GM18868 (cell line): ENCODE results near the gene FAF1.

Experiments used
- ATAC-seq: cut with Tn5 transposase; IDR thresholded peaks from one replicate; pipeline ENCODE4 v1.9.1; 2021; ENCODE audit warnings: mild to moderate bottlenecking, moderate library complexity; ENCODE audit not compliant: unreplicated experiment

Gene FAF1

DNA sequence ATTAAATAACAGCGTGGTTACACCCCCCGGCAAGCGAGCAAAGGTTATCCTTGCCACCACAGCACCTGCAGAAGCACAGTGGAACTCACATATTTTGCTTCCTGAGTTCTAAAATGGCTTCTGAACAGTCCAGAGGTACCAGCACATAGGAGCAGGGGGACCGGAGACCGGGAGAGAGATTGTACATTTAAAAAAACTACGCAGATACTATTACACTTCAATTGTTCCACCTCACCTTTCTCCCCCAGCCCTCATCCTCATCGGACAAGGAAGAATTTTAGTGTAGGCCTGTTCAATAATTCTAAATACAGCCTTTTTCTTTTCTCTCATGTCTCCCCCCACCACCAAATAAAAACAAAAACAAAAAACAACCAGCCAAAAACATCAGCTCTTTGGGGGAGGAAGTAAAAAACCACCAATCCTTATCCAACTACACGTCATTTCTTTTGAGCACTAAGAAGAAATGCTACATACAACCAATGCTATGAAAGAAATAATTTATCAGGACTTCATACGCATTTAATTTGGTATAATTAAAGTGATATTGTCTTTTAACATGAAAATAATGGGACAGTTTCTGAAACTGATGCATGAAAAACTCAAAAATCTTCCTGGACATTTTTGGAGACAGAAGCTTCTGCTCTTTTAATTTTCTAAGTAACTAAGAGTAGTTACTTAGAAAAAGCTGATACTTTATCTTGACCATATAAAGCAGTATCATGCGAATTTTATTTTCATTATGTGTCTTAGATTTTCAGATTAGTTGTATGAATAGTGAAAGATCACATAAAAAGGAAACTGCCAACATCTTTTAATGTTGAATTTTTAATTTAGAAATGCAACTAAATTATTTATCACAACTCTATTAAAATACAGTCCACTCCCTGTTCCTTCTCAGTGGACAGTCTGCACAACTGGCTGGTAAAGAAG is 19.1 kb upstream of the FAF1 start:
- ATAC-seq, result no peak

DNA sequence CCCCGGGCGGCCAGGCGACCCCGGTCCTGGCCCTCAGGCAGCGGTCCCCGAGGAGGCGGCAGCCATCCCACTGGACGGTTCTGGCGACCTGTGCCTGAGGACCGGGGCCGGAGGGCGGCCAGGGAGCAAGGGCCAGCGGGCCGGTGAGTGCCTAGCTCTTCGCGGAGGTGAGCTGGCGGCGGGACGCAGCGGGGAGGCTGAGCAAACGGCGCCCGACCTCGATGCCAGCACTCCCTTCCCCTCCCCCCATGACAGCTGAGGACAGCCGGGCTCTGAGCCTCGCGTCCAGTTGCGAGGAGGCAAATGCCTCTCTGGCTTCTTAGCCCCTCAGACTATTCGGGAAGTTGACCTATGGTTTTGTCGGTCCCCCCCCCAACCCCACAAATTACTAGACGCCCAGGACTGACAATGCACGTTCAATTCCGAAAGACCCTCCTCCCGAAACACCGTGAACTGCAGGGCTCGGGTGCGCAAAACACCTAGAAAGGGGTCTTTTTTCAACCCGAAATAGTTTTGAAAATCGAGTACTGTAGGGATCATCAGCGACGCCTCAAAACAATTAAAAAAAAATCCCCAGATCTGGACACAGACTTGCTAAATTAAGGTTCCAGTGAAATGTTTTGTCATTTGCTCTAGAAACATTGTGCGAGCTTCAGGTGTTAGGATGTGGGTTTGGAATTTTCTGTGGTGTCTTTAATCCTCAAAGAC is 18.2 kb upstream of the FAF1 start:
- peak; percentile 47 for ATAC-seq

DNA sequence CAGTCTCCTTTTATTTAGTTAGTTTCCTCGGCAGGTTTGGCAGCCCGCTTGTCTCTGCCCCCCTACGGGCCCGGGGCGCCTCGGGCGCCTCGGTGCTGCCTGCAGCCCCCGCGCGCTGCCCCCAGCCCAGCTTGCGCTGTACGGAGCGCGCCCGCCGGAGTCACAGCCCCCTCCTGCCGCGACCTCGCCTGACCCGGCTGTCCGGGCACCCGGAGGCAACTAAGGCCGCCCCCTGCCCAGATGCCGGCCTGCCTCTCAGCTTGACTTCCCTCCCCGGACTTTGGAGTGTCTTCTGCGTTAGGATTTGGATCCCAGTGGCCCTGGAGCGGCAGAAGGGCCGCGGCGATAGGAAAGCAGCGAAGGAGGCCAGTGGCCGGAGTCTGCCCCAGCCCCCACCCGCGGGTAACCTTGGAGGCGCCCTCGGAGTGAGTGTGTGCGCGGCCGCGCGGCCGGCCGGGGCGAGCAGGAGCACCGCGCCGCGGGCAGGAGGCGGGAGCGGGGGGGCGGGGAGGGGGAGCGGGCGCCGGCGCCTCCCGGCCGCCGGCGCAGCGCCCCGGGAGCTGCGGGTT is 17.6 kb upstream of the FAF1 start:
- peak; percentile 39 for ATAC-seq

DNA sequence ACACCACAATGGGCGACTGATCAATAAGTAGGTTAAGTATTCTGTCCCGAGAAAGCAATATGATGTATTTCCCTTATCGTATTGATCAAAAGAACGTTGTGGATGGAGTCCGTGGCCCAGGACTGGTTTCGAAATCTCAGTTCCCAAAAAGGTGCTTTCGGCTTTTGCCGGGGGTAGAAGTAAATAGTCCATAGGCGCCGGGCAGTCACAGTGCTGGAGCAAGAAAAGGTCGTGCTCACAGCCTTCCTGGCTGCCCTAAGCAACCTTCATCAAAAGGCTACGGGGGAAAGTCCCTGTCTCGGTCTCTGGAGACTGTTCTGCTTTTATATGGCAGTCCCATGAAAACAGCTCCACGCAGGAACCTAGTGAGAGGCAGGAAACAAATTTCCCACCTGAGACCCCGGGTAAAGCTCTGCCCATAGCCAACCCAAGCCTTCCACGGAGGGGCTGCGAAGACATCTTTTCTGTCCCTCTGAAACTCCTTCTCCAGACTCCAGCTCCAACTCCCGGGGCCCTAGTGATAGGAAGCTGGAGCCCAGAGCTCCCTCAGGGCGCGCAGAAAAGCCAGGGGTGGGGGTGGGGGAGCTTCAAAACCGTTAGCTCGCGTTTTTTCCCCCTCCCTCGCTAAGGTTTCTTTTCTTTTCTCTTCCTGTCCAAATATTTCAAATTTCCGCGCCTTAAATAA is 17.0 kb upstream of the FAF1 start:
- peak; percentile 59 for ATAC-seq

DNA sequence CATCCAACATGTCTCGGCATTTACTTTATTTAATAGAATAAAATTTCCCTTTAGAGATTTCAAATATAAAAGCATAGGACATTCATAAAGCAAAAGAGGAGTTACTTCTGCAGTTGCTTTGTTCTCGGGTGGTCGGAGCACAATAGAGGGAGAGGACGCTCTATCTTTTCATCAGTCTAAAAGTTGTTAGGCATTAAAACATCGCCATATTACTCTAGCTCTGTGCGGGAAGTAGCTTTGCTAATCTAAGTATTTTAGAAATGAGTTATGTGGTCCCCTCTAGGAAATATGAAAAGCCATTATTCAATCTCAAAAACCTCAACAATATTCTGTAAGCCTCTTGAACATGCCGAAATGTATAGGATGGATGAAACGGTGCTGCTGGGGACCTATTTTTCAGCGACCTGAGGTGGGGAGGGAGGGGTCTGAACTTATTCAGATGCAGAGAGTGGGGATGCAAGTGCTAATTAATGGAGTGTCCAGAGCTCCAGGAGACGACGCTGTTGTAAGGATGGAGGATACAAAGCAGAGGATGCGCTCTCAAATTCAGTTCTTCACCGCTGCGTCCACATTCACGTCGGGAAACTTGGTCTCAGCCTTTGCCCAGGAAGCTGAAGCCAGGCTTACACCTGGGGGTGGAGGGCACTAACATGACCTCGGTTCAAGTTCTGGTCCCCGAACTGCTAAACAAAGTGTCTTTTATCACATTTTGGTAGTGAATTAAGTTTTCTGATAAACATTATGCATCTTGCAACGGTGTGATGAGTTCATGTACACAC is 16.2 kb upstream of the FAF1 start:
- ATAC-seq, result peak; percentile 2

GRCh38 chr1:50975436-50975835 is 15.4 kb upstream of the FAF1 start:
- no peak for ATAC-seq

- no peak for ATAC-seq
Measured at GRCh38 chr1:50974618-50974935, 14.5 kb upstream of the FAF1 start.

DNA sequence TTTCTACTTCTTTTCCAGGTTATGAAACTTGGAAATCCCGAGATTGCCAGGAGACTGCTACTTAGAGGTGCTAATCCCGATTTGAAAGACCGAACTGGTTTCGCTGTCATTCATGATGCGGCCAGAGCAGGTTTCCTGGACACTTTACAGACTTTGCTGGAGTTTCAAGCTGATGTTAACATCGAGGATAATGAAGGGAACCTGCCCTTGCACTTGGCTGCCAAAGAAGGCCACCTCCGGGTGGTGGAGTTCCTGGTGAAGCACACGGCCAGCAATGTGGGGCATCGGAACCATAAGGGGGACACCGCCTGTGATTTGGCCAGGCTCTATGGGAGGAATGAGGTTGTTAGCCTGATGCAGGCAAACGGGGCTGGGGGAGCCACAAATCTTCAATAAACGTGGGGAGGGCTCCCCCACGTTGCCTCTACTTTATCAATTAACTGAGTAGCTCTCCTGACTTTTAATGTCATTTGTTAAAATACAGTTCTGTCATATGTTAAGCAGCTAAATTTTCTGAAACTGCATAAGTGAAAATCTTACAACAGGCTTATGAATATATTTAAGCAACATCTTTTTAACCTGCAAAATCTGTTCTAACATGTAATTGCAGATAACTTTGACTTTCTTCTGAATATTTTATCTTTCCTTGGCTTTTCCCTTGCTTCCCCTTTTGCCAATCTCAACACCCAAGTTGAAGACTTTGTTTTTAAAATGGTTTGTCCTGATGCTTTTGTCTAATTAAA is 14.0 kb upstream of the FAF1 start:
- ATAC-seq, result no peak

GRCh38 chr1:50973255-50973654 is 13.2 kb upstream of the FAF1 start:
- ATAC-seq, result no peak

- no peak for ATAC-seq
Measured at GRCh38 chr1:50972766-50973165, 12.7 kb upstream of the FAF1 start.

DNA sequence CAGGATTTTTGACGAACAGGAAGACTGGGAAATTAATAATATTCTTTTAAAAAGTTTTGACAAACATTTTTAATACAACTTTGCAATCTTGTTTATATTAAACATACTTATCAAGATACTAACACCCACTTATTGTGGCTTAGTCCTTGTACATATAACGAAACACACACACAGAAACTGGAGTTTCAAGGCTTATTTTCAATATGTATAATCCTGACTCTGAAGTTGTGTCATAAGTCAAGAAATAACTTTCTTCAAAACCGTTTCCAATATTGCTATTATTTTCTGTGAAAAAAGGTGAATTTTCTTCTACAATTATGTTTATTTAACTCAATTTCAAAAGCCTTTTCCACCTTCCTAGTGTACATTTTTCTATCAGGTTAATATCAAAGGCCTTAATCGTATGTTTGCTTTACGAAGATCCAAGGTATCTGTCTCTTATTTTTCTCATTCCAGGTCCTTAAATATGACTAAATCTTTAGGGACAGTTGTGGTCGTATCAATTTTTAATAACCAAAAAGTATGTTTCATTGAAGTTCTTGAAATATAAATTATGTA is 11.8 kb upstream of the FAF1 start:
- ATAC-seq, result no peak

DNA sequence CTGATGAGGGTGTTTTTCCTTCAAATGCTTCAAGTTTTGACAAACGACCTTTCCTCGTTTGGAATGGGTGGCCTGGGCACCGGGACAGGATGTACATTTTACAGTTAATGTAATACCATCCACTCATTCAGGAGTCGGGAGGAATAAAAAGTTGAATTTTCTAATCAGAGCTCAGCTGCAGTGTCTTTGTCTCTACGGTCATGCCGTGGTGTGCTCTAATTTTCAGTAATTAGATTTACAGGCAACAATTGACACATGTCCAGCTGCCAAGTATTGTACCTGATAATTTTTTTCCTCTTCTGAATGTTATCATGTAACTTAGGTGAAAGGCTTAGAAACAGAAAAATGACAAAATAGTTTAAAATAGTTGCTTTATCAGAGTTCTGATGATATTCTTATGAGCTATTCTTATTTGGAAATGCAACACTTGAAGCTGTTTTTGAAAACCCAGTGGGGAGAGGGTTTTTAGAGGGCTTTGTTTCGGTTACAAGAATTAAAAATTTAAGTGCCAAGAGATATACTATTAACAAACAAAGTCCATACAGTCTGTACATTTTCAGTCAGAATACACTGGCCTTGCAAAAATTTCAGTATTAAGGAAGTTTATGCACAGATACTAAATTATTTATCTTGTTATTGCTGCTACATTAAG is 11.0 kb upstream of the FAF1 start:
- ATAC-seq, result no peak

DNA sequence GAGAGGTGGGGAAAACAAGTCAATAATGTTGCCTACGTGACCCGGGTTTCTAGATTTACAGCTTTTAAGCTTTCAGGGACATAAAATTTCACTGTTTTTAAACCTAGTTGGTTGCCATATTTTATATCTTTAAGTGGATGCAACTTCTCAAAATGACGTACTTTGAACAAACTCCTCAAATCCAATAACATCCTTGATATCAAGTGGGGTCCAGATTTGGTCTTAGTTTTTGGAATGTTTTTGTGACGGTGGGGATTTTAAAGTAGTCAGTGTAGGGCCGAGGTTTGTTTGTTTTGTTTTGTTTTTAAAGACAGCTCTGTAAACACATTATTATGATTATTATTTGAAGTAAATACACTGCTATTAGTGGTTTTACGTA is 10.4 kb upstream of the FAF1 start:
- ATAC-seq, result no peak

DNA sequence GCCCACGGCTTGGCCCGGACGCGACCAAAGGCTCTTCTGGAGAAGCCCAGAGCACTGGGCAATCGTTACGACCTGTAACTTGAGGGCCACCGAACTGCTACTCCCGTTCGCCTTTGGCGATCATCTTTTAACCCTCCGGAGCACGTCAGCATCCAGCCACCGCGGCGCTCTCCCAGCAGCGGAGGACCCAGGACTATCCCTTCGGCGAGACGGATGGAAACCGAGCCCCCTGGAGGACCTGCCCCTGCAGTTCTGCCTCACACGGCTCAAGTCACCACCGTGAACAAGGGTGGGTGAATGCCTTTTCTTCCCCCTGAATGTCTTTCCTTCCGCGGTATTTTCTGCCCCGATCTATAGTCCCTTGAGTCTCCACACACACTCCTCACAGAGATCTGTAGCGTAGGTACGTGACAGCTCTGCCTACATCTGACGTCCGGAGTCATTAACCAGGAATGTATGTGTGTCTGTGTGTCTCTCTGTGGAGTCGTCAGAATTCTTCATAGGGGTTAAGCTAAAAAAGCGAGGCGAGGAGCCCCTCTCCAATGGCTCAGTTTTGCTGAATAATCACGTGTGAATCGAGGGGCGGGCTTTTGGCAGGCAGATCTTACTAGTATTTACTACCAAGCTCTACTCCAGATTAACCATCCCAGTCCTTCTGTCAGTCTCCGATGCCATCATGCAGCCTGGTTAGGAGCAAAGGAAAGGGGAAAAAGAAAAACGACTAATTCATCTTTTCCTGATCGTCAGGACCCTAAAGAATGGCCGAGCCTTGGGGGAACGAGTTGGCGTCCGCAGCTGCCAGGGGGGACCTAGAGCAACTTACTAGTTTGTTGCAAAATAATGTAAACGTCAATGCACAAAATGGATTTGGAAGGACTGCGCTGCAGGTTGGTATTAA is 9.8 kb upstream of the FAF1 start, which contains the start of gene CDKN2C:
TSS of gene CDKN2C (plus strand) at position 635 of the 898 bp plus-strand sequence. CDS start at position 759, 124 bp downstream.
- peak; percentile 29 for ATAC-seq

DNA sequence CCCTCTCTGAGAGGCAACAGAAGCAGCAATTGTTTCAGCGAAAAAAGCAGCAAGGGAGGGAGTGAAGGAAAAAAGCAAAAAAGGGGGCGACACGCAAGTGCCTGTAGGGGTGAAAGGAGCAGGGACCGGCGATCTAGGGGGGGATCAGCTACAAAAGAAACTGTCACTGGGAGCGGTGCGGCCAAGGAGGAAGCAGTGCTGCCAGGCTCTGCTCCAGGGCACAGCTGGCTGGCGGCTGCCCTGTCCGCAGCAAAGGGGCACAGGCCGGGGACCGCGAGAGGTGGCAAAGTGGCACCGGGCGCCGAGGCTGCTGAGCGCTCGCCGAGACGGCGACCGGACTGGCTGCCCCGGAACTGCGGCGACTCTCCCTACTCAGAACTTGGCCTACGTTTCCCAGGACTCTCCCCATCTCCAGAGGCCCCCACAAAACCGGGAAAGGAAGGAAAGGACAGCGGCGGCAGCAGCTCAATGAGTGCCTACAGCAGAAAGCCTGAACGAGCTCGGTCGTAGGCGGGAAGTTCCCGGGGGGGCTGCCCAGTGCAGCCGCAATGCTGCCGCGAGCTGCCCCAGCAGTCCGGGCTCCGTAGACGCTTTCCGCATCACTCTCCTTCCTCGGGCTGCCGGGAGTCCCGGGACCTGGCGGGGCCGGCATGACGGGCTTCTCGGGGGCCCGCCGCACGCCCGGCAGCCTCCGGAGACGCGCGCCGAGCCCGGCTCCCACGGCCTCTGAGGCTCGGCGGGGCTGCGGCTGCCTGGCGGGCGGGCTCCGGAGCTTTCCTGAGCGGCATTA is 8.9 kb upstream of the FAF1 start:
- peak; percentile 18 for ATAC-seq

DNA sequence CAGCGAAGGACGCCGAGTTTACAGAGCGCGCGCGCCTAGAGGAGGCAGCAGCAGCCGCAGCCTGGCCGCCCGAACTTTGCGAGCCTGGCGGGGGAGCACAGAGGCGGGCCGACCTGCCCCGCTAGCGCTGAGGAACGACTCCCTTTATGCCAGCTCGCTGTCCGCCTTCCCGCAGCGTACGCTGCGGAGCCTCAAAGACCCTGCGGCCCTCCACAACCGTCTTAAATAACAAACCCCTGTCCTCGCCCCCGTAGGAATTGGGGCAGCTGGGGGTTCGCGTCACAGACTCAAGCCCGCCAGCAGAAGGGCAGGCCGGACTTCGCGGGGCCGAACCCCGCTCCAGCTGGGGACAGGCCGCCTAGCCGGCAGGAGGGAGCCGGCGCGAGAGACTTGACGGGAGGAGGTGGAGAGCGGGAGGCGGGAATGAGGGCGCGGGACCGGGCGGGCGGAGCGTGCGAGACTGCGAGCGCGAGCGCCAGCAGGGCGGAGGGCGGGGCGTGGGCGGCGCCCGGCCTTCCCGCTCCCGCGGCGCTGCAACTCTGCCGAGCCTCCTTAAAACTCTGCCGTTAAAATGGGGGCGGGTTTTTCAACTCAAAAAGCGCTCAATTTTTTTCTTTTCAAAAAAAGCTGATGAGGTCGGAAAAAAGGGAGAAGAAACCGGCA is 8.2 kb upstream of the FAF1 start:
- ATAC-seq, result peak; percentile 63
